GM19193 (cell line): ENCODE measurements around the gene RPL36AL.

Experiments used
- POLR2A ChIP-seq: IDR thresholded peaks from 4 replicates; pipeline ENCODE4 v1.6.1; 2011; ENCODE audit not compliant: insufficient read depth, insufficient read length; ENCODE audit errors: extremely low read depth

Gene RPL36AL

DNA sequence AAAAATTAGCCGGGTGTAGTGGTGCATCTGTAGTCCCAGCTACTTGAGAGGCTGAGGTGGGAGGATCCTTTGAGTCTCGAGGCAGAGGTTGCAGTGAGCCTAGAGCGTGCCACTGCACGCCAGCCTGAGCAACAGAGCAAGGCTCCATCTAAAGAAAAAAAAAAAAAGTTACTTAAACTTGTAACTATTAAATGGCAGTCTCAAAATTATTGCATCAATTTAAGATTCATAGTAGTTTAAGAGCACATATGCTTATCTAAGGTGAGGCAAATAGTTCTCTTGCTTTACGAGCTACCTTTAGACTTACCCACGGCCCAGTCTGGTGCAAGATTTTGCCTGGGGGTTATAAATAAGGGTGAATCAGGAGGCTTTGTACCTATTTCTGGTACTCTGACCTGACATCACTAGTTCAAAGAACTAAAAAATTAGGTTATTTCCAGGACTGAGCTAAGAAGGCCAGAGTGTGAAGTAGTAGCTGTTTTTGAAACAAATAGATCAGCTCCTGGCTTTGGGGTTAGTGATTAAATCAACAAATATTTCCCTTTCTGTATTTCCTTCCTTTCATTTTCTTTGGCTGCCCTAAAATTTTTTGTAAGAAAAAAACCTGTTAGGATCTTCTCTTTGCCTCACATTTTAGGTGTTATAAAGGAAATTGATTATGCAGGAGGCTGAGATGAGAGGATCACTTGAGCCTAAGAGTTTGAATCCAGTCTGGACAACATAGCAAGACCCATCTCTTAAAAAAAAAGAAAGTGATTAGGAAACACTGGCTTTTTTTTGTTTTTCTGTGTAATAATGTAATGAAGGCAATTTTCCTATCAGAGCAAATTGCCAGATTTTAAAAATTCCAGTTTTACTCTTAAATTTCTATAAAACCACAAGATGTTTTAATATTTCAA is 3.8 kb upstream of the RPL36AL start:
- no peak for TF ChIP-seq POLR2A

DNA sequence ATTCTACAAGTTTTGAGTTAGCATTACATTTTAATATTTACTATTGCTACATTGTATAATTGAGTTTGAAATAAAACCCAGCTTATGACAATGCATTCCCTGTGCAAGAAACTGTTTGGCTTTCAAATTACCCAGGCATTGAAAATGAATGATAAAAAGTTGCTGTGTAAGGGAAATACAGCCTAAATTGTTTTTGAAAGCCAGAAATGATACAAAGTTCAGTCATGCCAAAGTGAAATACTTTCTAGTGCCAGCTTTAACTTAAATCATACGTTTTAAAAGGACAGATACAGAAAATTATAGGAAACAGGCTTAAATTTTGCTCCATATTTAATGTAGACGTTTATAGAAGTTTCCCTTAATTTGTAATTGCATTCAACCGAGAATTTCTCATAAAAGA is 3.0 kb upstream of the RPL36AL start:
- no peak for TF ChIP-seq POLR2A

DNA sequence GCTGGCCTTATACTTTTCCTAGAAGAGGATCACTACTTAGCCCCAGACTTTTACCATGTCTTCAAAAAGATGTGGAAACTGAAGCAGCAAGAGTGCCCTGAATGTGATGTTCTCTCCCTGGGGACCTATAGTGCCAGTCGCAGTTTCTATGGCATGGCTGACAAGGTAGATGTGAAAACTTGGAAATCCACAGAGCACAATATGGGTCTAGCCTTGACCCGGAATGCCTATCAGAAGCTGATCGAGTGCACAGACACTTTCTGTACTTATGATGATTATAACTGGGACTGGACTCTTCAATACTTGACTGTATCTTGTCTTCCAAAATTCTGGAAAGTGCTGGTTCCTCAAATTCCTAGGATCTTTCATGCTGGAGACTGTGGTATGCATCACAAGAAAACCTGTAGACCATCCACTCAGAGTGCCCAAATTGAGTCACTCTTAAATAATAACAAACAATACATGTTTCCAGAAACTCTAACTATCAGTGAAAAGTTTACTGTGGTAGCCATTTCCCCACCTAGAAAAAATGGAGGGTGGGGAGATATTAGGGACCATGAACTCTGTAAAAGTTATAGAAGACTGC is 1.7 kb upstream of the RPL36AL start:
- no peak for TF ChIP-seq POLR2A

DNA sequence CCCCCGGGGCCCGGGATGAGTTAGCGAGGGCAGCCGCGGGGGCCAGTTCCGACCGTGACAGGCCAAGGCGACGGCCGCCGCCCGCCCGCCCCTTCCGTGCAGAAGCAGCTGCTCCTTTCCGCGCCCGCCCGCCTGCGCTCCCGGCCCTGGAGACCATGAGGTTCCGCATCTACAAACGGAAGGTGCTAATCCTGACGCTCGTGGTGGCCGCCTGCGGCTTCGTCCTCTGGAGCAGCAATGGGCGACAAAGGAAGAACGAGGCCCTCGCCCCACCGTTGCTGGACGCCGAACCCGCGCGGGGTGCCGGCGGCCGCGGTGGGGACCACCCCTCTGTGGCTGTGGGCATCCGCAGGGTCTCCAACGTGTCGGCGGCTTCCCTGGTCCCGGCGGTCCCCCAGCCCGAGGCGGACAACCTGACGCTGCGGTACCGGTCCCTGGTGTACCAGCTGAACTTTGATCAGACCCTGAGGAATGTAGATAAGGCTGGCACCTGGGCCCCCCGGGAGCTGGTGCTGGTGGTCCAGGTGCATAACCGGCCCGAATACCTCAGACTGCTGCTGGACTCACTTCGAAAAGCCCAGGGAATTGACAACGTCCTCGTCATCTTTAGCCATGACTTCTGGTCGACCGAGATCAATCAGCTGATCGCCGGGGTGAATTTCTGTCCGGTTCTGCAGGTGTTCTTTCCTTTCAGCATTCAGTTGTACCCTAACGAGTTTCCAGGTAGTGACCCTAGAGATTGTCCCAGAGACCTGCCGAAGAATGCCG is 872 bp upstream of the RPL36AL start:
- TF ChIP-seq POLR2A, result no peak

DNA sequence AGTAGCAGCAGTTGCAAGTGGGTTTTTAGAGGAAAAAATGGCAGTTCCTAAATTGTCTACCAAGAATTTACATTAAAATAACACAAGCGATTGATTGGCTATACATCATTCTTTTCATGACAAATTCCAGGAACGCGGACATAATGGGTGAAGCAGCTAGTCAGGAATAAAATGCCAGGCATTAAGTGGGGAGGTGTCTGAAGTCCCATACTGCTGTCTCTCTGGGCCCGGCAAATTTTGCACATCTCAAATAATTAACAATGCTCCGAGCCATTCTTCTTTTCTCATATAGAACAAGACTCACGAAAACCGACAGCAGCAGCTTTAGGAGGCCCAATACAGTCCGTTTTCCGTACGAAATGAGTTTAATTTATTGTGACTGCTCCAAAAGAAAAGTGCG is 696 bp downstream of the RPL36AL start:
- no peak for TF ChIP-seq POLR2A

DNA sequence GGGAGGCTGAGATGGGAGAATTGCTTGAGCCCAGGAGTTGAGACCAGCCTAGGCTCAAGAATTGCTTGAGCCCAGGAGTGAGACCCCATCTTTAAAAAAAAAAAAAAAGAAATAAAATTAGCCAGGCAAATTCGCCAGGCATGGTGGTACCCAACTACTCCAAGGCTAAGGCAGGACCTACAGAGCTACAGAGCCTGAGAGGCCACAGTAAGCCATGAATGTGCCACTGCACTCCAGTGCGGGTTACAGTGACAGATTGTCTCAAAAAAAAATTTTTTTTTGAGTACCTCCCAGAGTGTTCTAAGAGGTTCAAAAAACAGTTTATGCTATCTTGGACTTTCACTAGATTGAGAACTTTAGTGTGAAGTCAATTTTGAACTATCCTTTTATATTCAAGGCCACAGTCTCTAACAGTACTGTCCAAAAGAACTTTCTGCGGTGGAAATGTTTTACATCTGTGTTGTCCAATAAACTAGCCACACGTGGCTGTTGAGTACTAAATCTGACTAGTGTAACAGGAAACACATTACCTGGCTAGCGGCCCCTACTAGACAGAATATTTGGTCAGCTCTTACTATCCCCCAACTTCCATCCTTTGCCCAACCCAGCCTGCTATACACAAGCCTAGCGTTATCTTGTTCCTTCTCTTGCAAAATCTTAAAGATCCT is 2.4 kb downstream of the RPL36AL start:
- no peak for TF ChIP-seq POLR2A

DNA sequence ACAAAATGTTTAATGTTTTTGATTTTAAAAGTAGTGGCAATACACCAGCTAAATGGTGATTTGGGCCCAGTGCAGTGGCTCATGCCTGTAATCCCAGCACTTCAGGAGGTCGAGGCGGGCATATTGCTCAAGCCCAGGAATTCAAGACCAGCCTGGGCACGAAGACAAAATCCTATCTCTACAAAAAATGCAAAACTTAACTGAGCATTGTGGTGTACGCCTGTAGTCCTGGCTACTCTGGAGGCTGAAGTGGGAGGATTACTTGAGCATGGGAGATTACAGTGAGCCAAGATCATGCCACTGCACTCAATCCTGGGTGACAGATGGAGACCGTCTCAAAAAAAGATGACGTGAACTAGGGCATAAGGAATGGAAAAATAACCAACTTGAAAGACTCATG is 4.7 kb downstream of the RPL36AL start:
- no peak for TF ChIP-seq POLR2A

DNA sequence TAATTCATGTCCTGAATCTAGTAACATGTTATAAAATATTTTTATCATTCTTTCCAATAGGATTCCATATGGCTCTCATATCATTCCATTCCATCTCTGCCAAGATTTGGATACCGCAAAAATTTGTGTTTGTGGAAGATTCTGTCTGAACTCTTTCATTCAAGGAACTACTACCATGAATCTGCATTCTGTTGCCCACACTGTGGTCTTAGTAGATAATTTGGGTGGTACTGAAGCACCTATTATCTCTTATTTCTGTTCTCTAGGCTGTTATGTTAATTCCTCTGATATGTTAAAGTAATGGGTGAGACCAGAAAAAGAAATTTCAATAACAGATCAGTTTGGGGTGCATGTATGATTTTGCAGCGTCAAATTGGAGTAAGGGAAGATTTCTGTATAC is 6.2 kb downstream of the RPL36AL start:
- TF ChIP-seq POLR2A, result no peak

DNA sequence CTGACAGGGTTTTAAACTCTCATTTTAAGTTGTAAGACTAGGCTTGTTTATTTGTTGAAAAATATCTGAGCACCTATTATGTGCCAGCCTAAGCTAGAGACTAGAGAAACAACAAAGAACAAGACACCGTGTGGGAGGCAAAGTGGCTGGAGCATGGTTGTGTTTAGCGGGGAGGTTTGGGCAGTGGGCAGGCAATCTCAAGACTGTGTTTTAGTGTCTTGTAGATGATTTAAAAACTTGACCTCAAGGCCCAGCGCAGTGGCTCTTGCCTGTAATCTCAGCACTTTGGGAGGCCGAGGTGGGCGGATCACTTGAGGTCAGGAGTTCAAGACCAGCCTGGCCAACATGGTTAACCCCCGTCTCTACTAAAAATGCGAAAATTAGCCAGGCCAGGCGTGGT is 7.8 kb downstream of the RPL36AL start:
- no peak for TF ChIP-seq POLR2A

DNA sequence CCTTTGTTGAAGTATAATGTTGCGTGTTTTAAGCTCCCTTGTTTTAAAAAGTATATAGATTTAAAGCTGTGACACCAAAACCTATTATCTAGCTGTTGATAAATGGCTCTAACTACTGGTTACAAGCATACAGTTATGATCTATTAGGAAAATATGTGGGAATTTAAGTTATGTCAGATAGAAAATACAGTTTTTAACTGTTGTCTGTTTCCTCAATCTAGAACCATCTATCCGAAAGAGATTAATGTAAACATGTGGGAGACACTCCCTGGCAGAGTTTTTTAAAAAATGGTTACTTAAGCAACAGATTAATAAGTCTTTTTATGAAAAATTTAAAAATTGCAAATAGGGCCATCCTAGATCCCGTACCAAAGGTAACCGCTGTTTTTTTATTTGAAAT is 8.2 kb downstream of the RPL36AL start:
- TF ChIP-seq POLR2A, result no peak

DNA sequence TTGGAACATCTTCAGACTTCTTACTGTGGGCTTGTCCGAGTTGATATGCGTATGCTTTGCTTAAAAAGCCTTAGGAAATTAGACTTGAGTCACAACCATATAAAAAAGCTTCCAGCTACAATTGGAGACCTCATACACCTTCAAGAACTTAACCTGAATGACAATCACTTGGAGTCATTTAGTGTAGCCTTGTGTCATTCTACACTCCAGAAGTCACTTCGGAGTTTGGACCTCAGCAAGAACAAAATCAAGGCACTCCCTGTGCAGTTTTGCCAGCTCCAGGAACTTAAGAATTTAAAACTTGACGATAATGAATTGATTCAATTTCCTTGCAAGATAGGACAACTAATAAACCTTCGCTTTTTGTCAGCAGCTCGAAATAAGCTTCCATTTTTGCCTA is 12.8 kb downstream of the RPL36AL start:
- no peak for TF ChIP-seq POLR2A

DNA sequence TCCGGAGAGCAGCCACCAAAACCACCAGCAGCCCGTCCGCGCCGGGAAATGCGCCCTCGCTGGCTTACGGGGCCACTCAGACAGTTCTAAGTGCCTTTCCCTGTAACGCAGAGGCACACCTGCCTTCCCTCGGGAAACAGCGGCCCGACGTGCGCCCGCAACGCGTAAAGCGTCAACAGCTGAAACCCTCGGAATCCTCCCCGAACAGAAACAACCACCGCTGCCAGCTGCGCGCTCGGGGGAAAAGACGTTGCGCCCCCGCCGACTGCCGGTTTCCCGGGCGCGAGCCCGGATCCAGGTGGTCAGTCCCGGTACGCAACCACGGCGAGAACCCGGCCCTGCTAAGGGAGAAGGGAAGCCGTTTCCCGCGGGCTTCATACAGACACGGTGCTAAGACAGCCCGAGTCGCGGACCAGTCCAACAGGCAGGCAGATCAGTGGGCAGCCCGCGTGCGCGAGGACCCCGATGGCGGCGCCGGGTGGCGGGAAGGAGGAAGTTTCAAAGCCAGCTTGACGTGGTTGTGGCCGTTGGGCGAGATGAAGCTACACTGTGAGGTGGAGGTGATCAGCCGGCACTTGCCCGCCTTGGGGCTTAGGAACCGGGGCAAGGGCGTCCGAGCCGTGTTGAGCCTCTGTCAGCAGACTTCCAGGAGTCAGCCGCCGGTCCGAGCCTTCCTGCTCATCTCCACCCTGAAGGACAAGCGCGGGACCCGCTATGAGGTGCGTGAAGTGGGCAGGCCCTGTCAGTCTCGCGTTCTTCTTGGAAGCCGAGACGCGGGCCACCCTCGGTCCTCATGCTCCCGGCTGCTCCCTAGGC is 21.7 kb downstream of the RPL36AL start, which contains the start of gene LRR1:
TSS of gene LRR1 (plus strand) at position 456 of the 816 bp plus-strand sequence. CDS start at position 537, 81 bp downstream.
- peak; percentile 89 for TF ChIP-seq POLR2A

DNA sequence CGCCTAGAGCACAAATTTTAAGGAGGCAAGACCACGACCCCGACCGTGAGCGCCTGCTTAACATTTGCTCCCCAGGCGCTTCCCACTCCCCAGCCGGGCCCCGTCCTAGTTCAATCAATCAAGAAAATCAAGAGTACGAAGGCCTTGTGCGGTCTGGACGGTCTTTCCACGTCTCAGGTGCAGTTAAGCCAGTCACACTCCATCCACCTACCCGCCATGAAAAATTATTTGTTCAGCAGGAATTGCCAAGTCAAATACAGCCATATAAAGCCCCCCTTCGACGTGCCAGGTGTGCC is 22.3 kb downstream of the RPL36AL start:
- TF ChIP-seq POLR2A, result no peak

DNA sequence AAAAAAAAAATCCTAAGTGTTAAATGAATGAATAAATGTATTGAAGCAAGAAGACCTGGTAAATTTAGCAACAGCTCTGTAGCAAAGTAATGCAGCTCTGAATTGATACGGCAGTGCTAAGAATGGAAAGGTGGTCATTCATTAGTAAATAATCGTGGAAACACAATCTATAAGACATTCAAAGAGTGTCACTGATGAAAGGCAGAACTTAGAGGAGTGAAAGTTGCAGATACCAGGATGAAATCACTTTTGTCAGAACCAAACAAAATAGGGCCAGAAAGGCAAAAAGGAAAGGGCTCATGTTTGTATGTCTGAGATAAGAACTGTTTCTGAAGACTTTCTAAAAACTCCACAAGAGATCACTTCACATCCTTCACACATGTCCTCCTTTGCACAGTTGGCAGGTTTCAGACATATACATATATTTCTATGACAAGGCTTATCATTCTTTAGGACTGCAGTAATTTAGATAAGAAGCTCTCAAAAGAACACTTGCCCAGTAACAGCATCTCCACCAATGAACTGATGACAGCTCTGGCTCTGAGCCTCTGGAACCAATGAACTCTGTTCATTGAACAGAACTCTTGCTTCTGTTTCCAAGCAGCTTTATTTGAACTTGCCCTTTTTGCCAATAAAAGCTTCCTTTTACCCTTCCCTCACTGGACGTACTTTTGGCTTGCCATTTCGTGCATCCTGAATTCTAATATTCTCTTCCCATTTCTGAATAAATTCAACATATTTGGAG is 25.9 kb downstream of the RPL36AL start:
- no peak for TF ChIP-seq POLR2A
